Astrocyte (in vitro differentiated cells and primary cell): ENCODE data around the gene ALDH6A1.

Source experiments
- CTCF ChIP-seq: IDR thresholded peaks from 2 replicates; pipeline ENCODE4 v1.5.1; 2011; ENCODE audit warnings: low read depth, mild to moderate bottlenecking, inconsistent platforms, low read length, moderate library complexity; ENCODE audit not compliant: insufficient read depth
- EZH2 ChIP-seq: IDR thresholded peaks from 2 replicates; pipeline ENCODE4 v1.6.1; 2012; ENCODE audit warnings: mild to moderate bottlenecking, low read length, inconsistent platforms; ENCODE audit not compliant: insufficient read depth

DNA sequence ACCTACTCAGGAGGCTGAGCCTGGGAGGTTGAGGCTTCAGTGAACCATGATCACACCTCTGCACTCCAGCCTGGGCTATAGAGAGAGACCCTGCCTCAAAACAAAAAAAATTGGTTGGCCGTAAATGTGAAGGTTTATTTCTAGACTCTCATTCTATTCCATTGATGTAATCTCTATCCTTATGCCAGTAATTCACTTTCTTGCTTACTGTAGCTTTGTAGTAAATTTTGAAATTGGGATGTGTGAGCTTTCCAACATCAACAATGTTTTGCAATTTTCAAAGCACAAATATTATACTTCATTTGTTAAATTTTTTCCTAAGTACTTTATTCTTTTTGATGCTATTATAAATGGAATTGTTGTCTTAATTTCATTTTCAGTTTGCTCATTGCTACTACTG is 25.1 kb upstream of the ALDH6A1 start:
- no peak for TF ChIP-seq CTCF
- TF ChIP-seq EZH2: no peak
